GM12873 (cell line): ENCODE results near the gene CCDC152.

Experiments
- CTCF ChIP-seq: IDR thresholded peaks from 2 replicates; pipeline ENCODE4 v1.5.1; 2012; ENCODE audit warnings: low read depth, mild to moderate bottlenecking, moderate library complexity, low read length, control low read depth; ENCODE audit not compliant: insufficient read depth; ENCODE audit errors: missing control alignments

Gene CCDC152

GRCh38 chr5:42745426-42745825 lies 11.2 kb upstream of the CCDC152 start:
- peak; percentile 59 for TF ChIP-seq CTCF

GRCh38 chr5:42745856-42746255 lies 10.8 kb upstream of the CCDC152 start:
- no peak for TF ChIP-seq CTCF

- no peak for TF ChIP-seq CTCF
Measured at GRCh38 chr5:42749020-42749419, 7.6 kb upstream of the CCDC152 start.

GRCh38 chr5:42750507-42750906 lies 6.1 kb upstream of the CCDC152 start:
- TF ChIP-seq CTCF = no peak

GRCh38 chr5:42751044-42751443 lies 5.6 kb upstream of the CCDC152 start:
- no peak for TF ChIP-seq CTCF

GRCh38 chr5:42753099-42753498 lies 3.5 kb upstream of the CCDC152 start:
- no peak for TF ChIP-seq CTCF

GRCh38 chr5:42759456-42759855 lies 2.8 kb downstream of the CCDC152 start:
- no peak for TF ChIP-seq CTCF
